KOPT-K1 (cell line): ENCODE results near the gene STXBP6.

Source experiments
- H3K27ac ChIP-seq: fragments of 200-600 bp; sonication (generic); 2 replicates; pipeline ENCODE4 v1.5.1; 2016; ENCODE audit warnings: antibody characterized with exemption, mild to moderate bottlenecking, low read depth, low read length; ENCODE audit not compliant: poor library complexity, severe bottlenecking
- H3K36me3 ChIP-seq: fragments of 200-600 bp; sonication (generic); 2 replicates; pipeline ENCODE4 v1.5.1; 2017; ENCODE audit warnings: antibody characterized with exemption, mild to moderate bottlenecking, low read length, moderate library complexity; ENCODE audit not compliant: insufficient read depth
- H3K9me3 ChIP-seq: fragments of 200-600 bp; sonication (generic); 2 replicates; pipeline ENCODE4 v1.5.1; 2017; ENCODE audit warnings: antibody characterized with exemption, low read length, mild to moderate bottlenecking; ENCODE audit not compliant: insufficient read depth, poor library complexity, severe bottlenecking

Gene STXBP6

GRCh38 chr14:24920265-24921075 lies 129.5 kb downstream of the STXBP6 start:
- H3K9me3 ChIP-seq = no peaks in the 10 kb centered on the region
- no peaks in the 10 kb centered on the region for H3K36me3 ChIP-seq
- H3K27ac ChIP-seq = no peak overlapping the region

- Histone ChIP-seq H3K36me3 (no peaks in the 10 kb centered on the region), H3K9me3 (no peaks in the 10 kb centered on the region), H3K27ac (no peak overlapping the region)
These were observed 131.1 kb downstream of the STXBP6 start for GRCh38 chr14:24918822-24919221.

GRCh38 chr14:24915958-24916595 lies 133.9 kb downstream of the STXBP6 start:
- Histone ChIP-seq H3K9me3 (no peaks in the 10 kb centered on the region), H3K36me3 (no peaks in the 10 kb centered on the region), H3K27ac (no peak overlapping the region)

- Histone ChIP-seq H3K36me3 (no peaks in the 10 kb centered on the region), H3K27ac (no peak overlapping the region), H3K9me3 (no peaks in the 10 kb centered on the region)
These were observed 134.5 kb downstream of the STXBP6 start for GRCh38 chr14:24915403-24915921.

- Histone ChIP-seq H3K27ac (no peak overlapping the region), H3K36me3 (no peaks in the 10 kb centered on the region), H3K9me3 (no peaks in the 10 kb centered on the region)
These were observed 136.2 kb downstream of the STXBP6 start for GRCh38 chr14:24913746-24914145.

- Histone ChIP-seq H3K27ac (no peak overlapping the region), H3K9me3 (no peaks in the 10 kb centered on the region), H3K36me3 (no peaks in the 10 kb centered on the region)
These were observed 136.9 kb downstream of the STXBP6 start for GRCh38 chr14:24913021-24913420.

- H3K9me3 ChIP-seq = no peaks in the 10 kb centered on the region
- no peaks in the 10 kb centered on the region for H3K36me3 ChIP-seq
- no peak overlapping the region for H3K27ac ChIP-seq
These were observed 138.4 kb downstream of the STXBP6 start for GRCh38 chr14:24911324-24912109.

- Histone ChIP-seq H3K9me3 (no peaks in the 10 kb centered on the region), H3K36me3 (no peaks in the 10 kb centered on the region), H3K27ac (no peak overlapping the region)
These were observed 139.4 kb downstream of the STXBP6 start for GRCh38 chr14:24910408-24910986.

- Histone ChIP-seq H3K27ac (no peak overlapping the region), H3K36me3 (no peaks in the 10 kb centered on the region), H3K9me3 (no peaks in the 10 kb centered on the region)
These were observed 140.2 kb downstream of the STXBP6 start for GRCh38 chr14:24909523-24910302.

- Histone ChIP-seq H3K27ac (no peak overlapping the region), H3K9me3 (no peaks in the 10 kb centered on the region)
These were observed 141.2 kb downstream of the STXBP6 start for GRCh38 chr14:24908592-24909236.

GRCh38 chr14:24904533-24904932 lies 145.4 kb downstream of the STXBP6 start:
- Histone ChIP-seq H3K36me3 (no peaks in the 10 kb centered on the region), H3K9me3 (no peaks in the 10 kb centered on the region), H3K27ac (no peak overlapping the region)

More at GRCh38 chr14:24908592-24909236, 141.2 kb downstream of the STXBP6 start:
- H3K36me3 ChIP-seq = no peaks in the 10 kb centered on the region

- H3K9me3 ChIP-seq = no peaks in the 10 kb centered on the region
- H3K27ac ChIP-seq = no peak overlapping the region
- no peaks in the 10 kb centered on the region for H3K36me3 ChIP-seq
These were observed 146.6 kb downstream of the STXBP6 start for GRCh38 chr14:24903337-24903736.

- Histone ChIP-seq H3K36me3 (no peaks in the 10 kb centered on the region), H3K9me3 (no peaks in the 10 kb centered on the region), H3K27ac (no peak overlapping the region)
These were observed 149.5 kb downstream of the STXBP6 start for GRCh38 chr14:24900269-24901100.
